NCI-H510A (cell line): ENCODE results near the gene RNASE9.
"Not testable (repeated sequence)": the region's sequence is repeated elsewhere in the genome, so short reads cannot be mapped to it uniquely, and the experiment has no call there.

ENCODE experiments used
- DNase-seq: peaks from one replicate; lab custom pipeline; 2025; lab: John Stamatoyannopoulos, UW

Gene RNASE9

DNA sequence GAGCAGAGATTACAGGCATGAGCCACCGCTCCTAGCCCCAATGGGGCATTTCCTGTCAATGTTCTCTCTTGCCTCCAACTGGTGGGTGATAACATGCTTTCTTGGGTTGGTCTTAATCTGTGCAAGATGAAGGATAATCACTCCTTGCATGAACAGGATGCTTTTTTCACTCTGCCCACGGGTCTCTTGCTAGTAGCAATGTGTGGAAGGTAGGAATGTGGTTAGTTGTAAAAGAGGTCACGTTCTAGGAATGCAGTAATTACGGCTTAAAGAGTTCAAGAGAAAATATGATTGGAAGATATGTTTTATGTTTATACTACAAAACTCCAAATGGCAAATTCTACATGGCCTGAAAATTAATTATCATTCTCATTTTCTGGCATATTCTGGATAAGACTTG is 45.0 kb downstream of the RNASE9 start:
- DNase-seq = no peak

DNA sequence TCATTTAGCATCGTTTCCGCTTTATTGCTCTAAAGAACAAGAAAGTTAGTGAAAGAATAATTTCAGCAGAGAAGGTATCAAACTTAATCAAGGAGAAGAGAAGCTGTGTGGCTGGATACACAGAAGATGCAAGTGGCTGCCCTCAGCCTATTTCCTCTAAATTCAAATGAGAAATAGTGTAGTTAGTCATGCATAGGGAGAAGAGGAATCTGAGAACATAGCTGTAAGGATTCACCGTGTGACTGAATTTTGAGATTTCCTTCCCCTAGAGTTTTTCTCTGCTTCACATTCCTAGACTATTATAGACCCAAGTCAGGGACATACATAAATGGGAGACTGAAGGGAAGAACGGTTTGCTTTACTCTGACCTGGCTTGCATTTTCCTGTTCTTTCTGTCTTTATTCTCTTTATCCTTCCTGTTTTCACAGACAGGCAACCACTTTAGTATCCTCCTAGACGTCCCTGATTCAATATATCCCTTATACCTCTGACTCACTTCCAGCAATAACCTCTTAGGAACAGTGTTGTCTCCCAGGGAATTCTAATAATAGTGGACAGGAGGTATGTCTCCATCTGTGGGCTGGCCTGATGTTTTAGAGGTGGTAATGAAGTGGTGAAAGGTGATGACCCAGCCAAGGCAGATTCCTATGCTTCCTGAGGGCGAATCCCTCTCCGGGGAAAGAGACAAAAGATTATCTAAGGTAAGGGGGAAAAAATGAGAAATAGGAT is 48.5 kb downstream of the RNASE9 start:
- DNase-seq = no peak

DNA sequence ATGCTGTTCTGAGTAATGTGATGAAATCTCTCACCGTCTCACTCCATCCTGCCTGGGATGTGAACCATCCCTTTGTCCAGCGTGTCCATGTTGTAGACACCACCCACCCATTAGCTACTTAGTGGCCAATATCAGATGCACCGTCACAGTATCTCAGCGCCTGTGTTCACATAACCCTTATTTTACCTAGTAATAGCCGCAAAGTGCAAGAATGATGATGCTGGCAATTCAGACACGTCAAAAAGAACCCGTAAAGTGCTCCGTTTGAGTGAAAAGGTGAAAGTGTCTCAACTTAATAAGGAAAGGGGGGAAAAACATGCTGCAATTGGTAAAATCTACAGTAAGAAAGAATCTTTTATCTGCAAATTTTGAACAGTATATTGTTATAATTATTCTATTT is 52.5 kb downstream of the RNASE9 start:
- no peak for DNase-seq

DNA sequence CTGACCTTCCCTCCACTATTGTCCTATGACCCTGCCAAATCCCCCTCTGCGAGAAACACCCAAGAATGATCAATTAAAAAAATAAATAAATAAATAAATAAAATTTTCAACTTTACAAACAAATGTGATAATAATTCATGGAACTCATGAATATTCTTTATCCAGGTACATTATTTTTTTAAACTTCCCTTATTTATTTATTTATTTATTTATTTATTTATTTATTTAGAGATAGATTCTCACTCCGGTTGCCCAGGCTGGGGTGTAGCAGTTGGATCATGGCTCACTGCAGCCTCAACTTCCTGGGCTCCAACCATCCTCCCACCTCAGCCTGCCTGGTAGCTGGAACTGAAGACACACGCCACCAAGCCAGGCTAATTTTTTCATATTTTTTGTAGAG is 53.3 kb downstream of the RNASE9 start:
- not testable (repeated sequence) for DNase-seq

DNA sequence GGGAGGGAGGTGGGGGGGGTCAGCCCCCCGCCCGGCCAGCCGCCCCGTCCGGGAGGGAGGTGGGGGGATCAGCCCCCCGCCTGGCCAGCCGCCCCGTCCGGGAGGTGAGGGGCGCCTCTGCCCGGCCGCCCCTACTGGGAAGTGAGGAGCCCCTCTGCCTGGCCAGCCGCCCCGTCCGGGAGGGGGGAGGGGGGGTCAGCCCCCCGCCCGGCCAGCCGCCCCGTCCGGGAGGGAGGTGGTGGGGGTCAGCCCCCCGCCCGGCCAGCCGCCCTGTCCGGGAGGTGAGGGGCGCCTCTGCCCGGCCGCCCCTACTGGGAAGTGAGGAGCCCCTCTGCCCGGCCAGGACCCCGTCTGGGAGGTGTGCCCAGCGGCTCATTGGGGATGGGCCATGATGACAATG is 54.1 kb downstream of the RNASE9 start:
- not testable (repeated sequence) for DNase-seq

DNA sequence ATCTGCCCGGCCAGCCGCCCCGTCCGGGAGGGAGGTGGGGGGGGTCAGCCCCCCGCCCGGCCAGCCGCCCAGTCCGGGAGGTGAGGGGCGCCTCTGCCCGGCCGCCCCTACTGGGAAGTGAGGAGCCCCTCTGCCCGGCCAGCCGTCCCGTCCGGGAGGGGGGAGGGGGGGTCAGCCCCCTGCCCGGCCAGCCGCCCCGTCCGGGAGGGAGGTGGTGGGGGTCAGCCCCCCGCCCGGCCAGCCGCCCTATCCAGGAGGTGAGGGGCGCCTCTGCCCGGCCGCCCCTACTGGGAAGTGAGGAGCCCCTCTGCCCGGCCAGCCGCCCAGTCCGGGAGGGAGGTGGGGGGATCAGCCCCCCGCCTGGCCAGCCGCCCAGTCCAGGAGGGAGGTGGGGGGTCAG is 54.6 kb downstream of the RNASE9 start:
- DNase-seq = not testable (repeated sequence)
